Measurements from ENCODE around the gene ORC5. TPM values are rescaled to one million over a fixed set of nuclear protein-coding genes. Genes with fewer than 3 reads are reported as not detected.

The ORC5 gene
- total RNA-seq, 3 donors from 2014 or later (not counting 1 experiment from before 2014, with no cell fraction given) = 7.3 to 13.6 (median 11.8) TPM

DNA sequence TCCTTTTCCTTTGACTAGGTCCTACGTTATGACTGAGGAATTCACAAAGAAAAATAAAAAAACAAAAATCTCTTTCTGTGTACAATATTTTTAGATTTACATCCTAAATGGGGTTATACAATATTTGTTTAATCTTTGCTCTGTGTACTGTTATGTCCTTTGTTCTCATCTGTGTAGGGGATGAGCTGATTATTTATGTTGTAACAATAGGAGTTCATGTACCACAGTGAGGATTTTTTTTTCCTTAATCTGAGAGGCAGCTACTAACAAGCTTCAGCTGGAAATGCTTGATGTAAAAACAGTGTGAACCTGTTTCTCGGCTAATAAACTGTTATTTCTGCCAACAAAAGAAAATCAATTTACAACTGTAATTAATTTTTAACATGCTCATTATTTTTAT lies 58.0 kb downstream of the ORC5 start:
- H3K27ac ChIP-seq (ENCODE audit: low read length) = no peak overlapping the region
- H3K4me3 ChIP-seq (ENCODE audit: low read length) = no peak overlapping the region
- ATAC-seq (no peak), DNase-seq (no peak)
- intact Hi-C loops (cut with micrococcal nuclease) = loop anchor here (10.0 kb wide), 1 partner anchor 575 kb away; no protein-coding TSS in a partner anchor
- TF ChIP-seq, protein P1, sequence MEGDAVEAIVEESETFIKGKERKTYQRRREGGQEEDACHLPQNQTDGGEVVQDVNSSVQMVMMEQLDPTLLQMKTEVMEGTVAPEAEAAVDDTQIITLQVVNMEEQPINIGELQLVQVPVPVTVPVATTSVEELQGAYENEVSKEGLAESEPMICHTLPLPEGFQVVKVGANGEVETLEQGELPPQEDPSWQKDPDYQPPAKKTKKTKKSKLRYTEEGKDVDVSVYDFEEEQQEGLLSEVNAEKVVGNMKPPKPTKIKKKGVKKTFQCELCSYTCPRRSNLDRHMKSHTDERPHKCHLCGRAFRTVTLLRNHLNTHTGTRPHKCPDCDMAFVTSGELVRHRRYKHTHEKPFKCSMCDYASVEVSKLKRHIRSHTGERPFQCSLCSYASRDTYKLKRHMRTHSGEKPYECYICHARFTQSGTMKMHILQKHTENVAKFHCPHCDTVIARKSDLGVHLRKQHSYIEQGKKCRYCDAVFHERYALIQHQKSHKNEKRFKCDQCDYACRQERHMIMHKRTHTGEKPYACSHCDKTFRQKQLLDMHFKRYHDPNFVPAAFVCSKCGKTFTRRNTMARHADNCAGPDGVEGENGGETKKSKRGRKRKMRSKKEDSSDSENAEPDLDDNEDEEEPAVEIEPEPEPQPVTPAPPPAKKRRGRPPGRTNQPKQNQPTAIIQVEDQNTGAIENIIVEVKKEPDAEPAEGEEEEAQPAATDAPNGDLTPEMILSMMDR (IDR thresholded peaks at IDR 0.05) = no peak
- H3K36me3 ChIP-seq (ENCODE audit: control insufficient read depth, insufficient read depth, low read length) = peaks cover 5% of the 10 kb centered on the region
- peaks cover 10 to 16% of the 10 kb centered on the region in 2 donors for H3K4me1 Mint-ChIP-seq
- no peaks in the 10 kb centered on the region for H3K4me1 ChIP-seq (ENCODE audit: control insufficient read depth, insufficient read depth, low read length)
- WGBS (ENCODE audit: insufficient coverage) = no CpG with 5 or more reads among the region's 2 CpGs
- no peak overlapping the region for H3K27ac Mint-ChIP-seq
- H3K9me3 Mint-ChIP-seq = no peaks in the 10 kb centered on the region
- no peaks in the 10 kb centered on the region for H3K36me3 Mint-ChIP-seq
- H3K27me3 ChIP-seq (ENCODE audit: control insufficient read depth, insufficient read depth, low read length) = no peaks in the 10 kb centered on the region
- H3K4me3 Mint-ChIP-seq = no peak overlapping the region
- H3K9me3 ChIP-seq (ENCODE audit: control insufficient read depth, insufficient read depth, low read length) = no peaks in the 10 kb centered on the region
- no peaks in the 10 kb centered on the region for H3K27me3 Mint-ChIP-seq (ENCODE audit: low read depth in 2 of 2)

DNA sequence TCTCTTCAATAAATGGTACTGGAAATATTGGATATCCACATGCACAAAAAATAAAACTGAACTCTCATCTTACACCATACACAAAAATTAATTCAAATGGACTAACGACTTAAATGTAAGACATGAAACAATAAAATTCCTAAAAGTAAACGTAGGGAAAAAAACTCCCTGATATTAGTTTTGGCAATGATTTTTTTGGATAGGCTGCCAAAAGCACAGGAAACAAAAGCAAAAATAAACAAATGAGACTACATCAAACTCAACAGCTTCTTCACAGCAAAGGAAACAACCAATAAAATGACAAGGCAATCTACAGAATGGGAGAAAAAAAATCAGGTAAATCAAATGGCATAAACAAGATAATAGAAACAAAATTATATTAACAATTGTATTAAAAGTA lies 65.7 kb downstream of the ORC5 start:
- Histone ChIP-seq H3K27ac (ENCODE audit: low read length) (no peak overlapping the region), H3K36me3 (ENCODE audit: control insufficient read depth, insufficient read depth, low read length) (peaks cover 8% of the 10 kb centered on the region), H3K9me3 (ENCODE audit: control insufficient read depth, insufficient read depth, low read length) (no peaks in the 10 kb centered on the region), H3K4me3 (ENCODE audit: low read length) (no peak overlapping the region), H3K27me3 (ENCODE audit: control insufficient read depth, insufficient read depth, low read length) (no peaks in the 10 kb centered on the region), H3K4me1 (ENCODE audit: control insufficient read depth, insufficient read depth, low read length) (no peaks in the 10 kb centered on the region)
- Mint-ChIP-seq H3K36me3 (peaks cover 8% of the 10 kb centered on the region), H3K4me3 (no peak overlapping the region), H3K27ac (no peak overlapping the region), H3K9me3 (no peaks in the 10 kb centered on the region), H3K27me3 (ENCODE audit: low read depth in 2 of 2) (no peaks in the 10 kb centered on the region), H3K4me1 (peaks cover 10 to 16% of the 10 kb centered on the region in 2 donors)
- DNase-seq = no peak
- no peak for ATAC-seq
- intact Hi-C loops (cut with micrococcal nuclease) = no loop called here
- WGBS (ENCODE audit: insufficient coverage) = 100% methylated on average over 1 of the region's 2 CpGs
- TF ChIP-seq, protein P1 (IDR thresholded peaks at IDR 0.05) = no peak

DNA sequence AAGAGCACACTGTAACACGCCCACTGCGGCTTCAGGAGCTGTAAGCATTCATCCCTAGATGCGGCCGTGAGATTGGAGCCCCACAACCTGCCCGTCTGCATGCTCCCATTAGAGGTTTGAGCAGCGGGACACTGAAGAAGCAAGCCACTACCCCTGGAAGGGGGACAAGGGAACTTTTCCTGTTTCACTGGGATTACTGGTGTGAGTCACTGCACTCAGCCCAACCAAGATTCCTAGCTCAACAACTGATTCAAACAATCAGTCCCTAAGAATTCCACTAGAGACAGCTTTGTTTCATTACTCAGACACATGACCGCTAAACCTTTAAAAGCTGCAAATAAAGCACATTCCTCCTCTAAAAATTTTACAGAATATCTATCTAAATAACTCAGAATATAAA lies 69.8 kb downstream of the ORC5 start:
- DNase-seq (no peak), ATAC-seq (no peak)
- H3K9me3 ChIP-seq (ENCODE audit: control insufficient read depth, insufficient read depth, low read length) = no peaks in the 10 kb centered on the region
- H3K27me3 ChIP-seq (ENCODE audit: control insufficient read depth, insufficient read depth, low read length) = no peaks in the 10 kb centered on the region
- Mint-ChIP-seq H3K27me3 (ENCODE audit: low read depth in 2 of 2) (no peaks in the 10 kb centered on the region), H3K9me3 (no peaks in the 10 kb centered on the region), H3K4me1 (no peaks in the 10 kb centered on the region), H3K36me3 (peaks cover 16% of the 10 kb centered on the region), H3K27ac (no peak overlapping the region), H3K4me3 (no peak overlapping the region)
- H3K4me1 ChIP-seq (ENCODE audit: control insufficient read depth, insufficient read depth, low read length) = no peaks in the 10 kb centered on the region
- no peak overlapping the region for H3K4me3 ChIP-seq (ENCODE audit: low read length)
- WGBS (ENCODE audit: insufficient coverage) = 96% methylated on average over 6 of the region's 7 CpGs
- H3K27ac ChIP-seq (ENCODE audit: low read length) = no peak overlapping the region
- TF ChIP-seq, protein P1 (IDR thresholded peaks at IDR 0.05) = no peak
- intact Hi-C loops (cut with micrococcal nuclease) = no loop called here
- peaks cover 22% of the 10 kb centered on the region for H3K36me3 ChIP-seq (ENCODE audit: control insufficient read depth, insufficient read depth, low read length)

DNA sequence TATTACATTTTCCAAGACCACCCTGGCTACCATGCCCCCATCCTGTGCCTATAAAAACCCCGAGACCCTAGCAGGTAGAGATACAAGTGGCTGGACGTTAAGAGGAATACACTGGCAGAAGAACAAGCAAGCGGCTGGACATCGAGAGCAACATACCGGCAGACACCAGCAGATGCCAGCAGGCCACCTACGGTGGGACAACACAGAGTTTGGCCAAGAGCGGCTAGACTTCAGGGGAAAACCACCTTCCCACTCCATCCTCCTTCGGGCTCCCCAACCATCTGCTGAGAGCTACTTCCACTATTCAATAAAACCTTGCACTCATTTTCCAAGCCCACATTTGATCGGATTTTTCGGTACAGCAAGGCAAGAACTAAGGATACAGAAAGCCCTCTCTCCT lies 70.3 kb downstream of the ORC5 start:
- H3K9me3 ChIP-seq (ENCODE audit: control insufficient read depth, insufficient read depth, low read length) = no peaks in the 10 kb centered on the region
- no peaks in the 10 kb centered on the region for H3K4me1 ChIP-seq (ENCODE audit: control insufficient read depth, insufficient read depth, low read length)
- Mint-ChIP-seq H3K4me3 (no peak overlapping the region), H3K27me3 (ENCODE audit: low read depth in 2 of 2) (no peaks in the 10 kb centered on the region), H3K36me3 (peaks cover 16% of the 10 kb centered on the region), H3K9me3 (no peaks in the 10 kb centered on the region), H3K4me1 (no peaks in the 10 kb centered on the region), H3K27ac (no peak overlapping the region)
- TF ChIP-seq, protein P1 (IDR thresholded peaks at IDR 0.05) = no peak
- no peaks in the 10 kb centered on the region for H3K27me3 ChIP-seq (ENCODE audit: control insufficient read depth, insufficient read depth, low read length)
- intact Hi-C loops (cut with micrococcal nuclease) = no loop called here
- DNase-seq (no peak), ATAC-seq (no peak)
- 97% methylated on average over 10 of the region's 10 CpGs for WGBS (ENCODE audit: insufficient coverage)
- H3K36me3 ChIP-seq (ENCODE audit: control insufficient read depth, insufficient read depth, low read length) = peaks cover 22% of the 10 kb centered on the region
- H3K27ac ChIP-seq (ENCODE audit: low read length) = no peak overlapping the region
- H3K4me3 ChIP-seq (ENCODE audit: low read length) = no peak overlapping the region

Data from natural killer cell (primary cell).